H1 (cell line): ENCODE measurements around the gene EGFR. TPM values are rescaled to one million over a fixed set of nuclear protein-coding genes. Genes with fewer than 3 reads are reported as not detected.

Experiments
- CTCF ChIA-PET: fragments of 300-600 bp; sonication (Branson Sonifier 250); formaldehyde crosslinking; loops from one replicate; lab custom pipeline; 2021; ENCODE audit not compliant: partially characterized antibody; lab: Charles Lee
- POLR2A ChIA-PET: fragments of 300-600 bp; sonication (Branson Sonifier 250); formaldehyde crosslinking; loops from one replicate; lab custom pipeline; 2021; ENCODE audit warnings: inconsistent platforms; ENCODE audit not compliant: partially characterized antibody; lab: Charles Lee
- DNase-seq, 2 experiments: peaks; one replicate each; pipeline versions ENCODE4 v3.0.0 to v3.0.0-alpha.2; 2010 to 2022; ENCODE audit warnings: low spot score in 2 of 2, low read depth in 1 of 2, mixed read lengths in 1 of 2
- FAIRE-seq: peaks from 2 replicates; lab custom pipeline; 2011; peaks lifted over from hg19 to GRCh38; lab: Jason Lieb, UNC
- H2AFZ ChIP-seq: 2 replicates; pipeline ENCODE4 v1.8.1; 2012; ENCODE audit warnings: low read length, inconsistent platforms
- H2AK5ac ChIP-seq: 2 replicates; pipeline ENCODE4 v1.6.1; 2013; ENCODE audit warnings: low read depth, low read length
- H2BK120ac ChIP-seq: replicated peaks from 2 replicates; pipeline ENCODE3; 2013; ENCODE audit warnings: low read depth, low read length, inconsistent platforms
- H2BK12ac ChIP-seq: 2 replicates; pipeline ENCODE4 v1.6.1; 2013; ENCODE audit warnings: low read depth, low read length
- H2BK15ac ChIP-seq: 2 replicates; pipeline ENCODE4 v1.6.1; 2013; ENCODE audit warnings: low read length
- H2BK20ac ChIP-seq: 2 replicates; pipeline ENCODE4 v1.6.1; 2013; ENCODE audit warnings: low read length
- H2BK5ac ChIP-seq: 2 replicates; pipeline ENCODE4 v1.6.1; 2013; ENCODE audit warnings: low read depth, low read length
- H3K14ac ChIP-seq: 2 replicates; pipeline ENCODE4 v1.6.1; 2013; ENCODE audit warnings: inconsistent platforms; ENCODE audit not compliant: insufficient read length
- H3K18ac ChIP-seq: 2 replicates; pipeline ENCODE4 v1.6.1; 2013; ENCODE audit warnings: low read length; ENCODE audit errors: extremely low read depth
- H3K23ac ChIP-seq: 2 replicates; pipeline ENCODE4 v1.6.1; 2013; ENCODE audit warnings: inconsistent platforms; ENCODE audit not compliant: insufficient read length
- H3K23me2 ChIP-seq: 2 replicates; pipeline ENCODE4 v1.6.1; 2013; ENCODE audit warnings: low read depth, low read length
- H3K27ac ChIP-seq: 2 replicates; pipeline ENCODE4 v1.6.1; 2011; ENCODE audit warnings: low read depth, low read length, inconsistent platforms
- H3K27me3 ChIP-seq, 4 experiments: replicated peaks in 1 of 4; 1 replicate in 1 of 4; 2 replicates in 3 of 4; pipeline versions ENCODE4 v1.6.1 to v1.8.1; 2011 to 2013; ENCODE audit warnings: low read length in 3 of 4, mild to moderate bottlenecking in 3 of 4, inconsistent platforms in 2 of 4, mixed read lengths in 2 of 4, moderate library complexity in 1 of 4; ENCODE audit not compliant: control insufficient read depth in 3 of 4, insufficient read depth in 3 of 4; ENCODE audit errors: extremely low read depth in 1 of 4
- H3K36me3 ChIP-seq, 4 experiments: 2 replicates each; pipeline versions ENCODE4 v1.6.1 to v1.8.1; 2011 to 2013; ENCODE audit warnings: mild to moderate bottlenecking in 4 of 4, low read length in 3 of 4, moderate library complexity in 2 of 4, control low read depth in 1 of 4, inconsistent platforms in 1 of 4; ENCODE audit not compliant: insufficient read depth in 4 of 4, control insufficient read depth in 2 of 4
- H3K4ac ChIP-seq: replicated peaks from 2 replicates; pipeline ENCODE3; 2013; ENCODE audit warnings: low read length, low read depth, mixed read lengths, inconsistent platforms; ENCODE audit not compliant: insufficient read length
- H3K4me1 ChIP-seq, 4 experiments: replicated peaks in 1 of 4; 1 replicate in 1 of 4; 2 replicates in 3 of 4; pipeline versions ENCODE4 v1.6.1 to v1.8.1; 2011 to 2013; ENCODE audit warnings: low read length in 3 of 4, inconsistent platforms in 2 of 4, mixed read lengths in 1 of 4; ENCODE audit not compliant: insufficient read depth in 4 of 4, control insufficient read depth in 3 of 4
- H3K4me2 ChIP-seq, 2 experiments: 2 replicates each; pipeline versions ENCODE4 v1.6.1 to v1.8.1; 2011 to 2013; ENCODE audit warnings: low read depth in 2 of 2, low read length in 2 of 2, control low read depth in 1 of 2, inconsistent platforms in 1 of 2, mild to moderate bottlenecking in 1 of 2; ENCODE audit not compliant: insufficient read depth in 1 of 2
- H3K4me3 ChIP-seq, 4 experiments: fragments of 200-600, 300-600 bp in 1 of 4; sonication (generic), shearing (Covaris generic), sonication (Bioruptor Twin) in 1 of 4; 2 replicates each; pipeline versions ENCODE4 v1.5.1 to v1.8.1; 2011 to 2016; ENCODE audit warnings: low read length in 4 of 4, low read depth in 3 of 4, control low read depth in 2 of 4, inconsistent platforms in 2 of 4, mild to moderate bottlenecking in 2 of 4, mixed read lengths in 1 of 4, moderate library complexity in 1 of 4; ENCODE audit not compliant: insufficient read depth in 2 of 4; ENCODE audit errors: extremely low read depth in 1 of 4
- H3K56ac ChIP-seq: replicated peaks from 2 replicates; pipeline ENCODE3; 2013; ENCODE audit warnings: low read depth, mild to moderate bottlenecking, mixed read lengths, low read length, inconsistent platforms; ENCODE audit not compliant: insufficient read length
- H3K79me1 ChIP-seq: 2 replicates; pipeline ENCODE4 v1.6.1; 2013; ENCODE audit warnings: low read depth, low read length, control low read depth
- H3K79me2 ChIP-seq, 2 experiments: 2 replicates each; pipeline versions ENCODE4 v1.6.1 to v1.8.1; 2012 to 2013; ENCODE audit warnings: low read length in 2 of 2, mild to moderate bottlenecking in 2 of 2, inconsistent platforms in 1 of 2; ENCODE audit not compliant: insufficient read depth in 2 of 2, control insufficient read depth in 1 of 2
- H3K9ac ChIP-seq, 4 experiments: replicated peaks in 1 of 4; 1 replicate in 1 of 4; 2 replicates in 3 of 4; pipeline versions ENCODE4 v1.6.1 to v1.8.1; 2011 to 2013; ENCODE audit warnings: low read depth in 3 of 4, low read length in 3 of 4, control low read depth in 2 of 4, mild to moderate bottlenecking in 2 of 4, moderate library complexity in 2 of 4, inconsistent platforms in 1 of 4; ENCODE audit errors: extremely low read depth in 1 of 4
- H3K9me3 ChIP-seq, 2 experiments: 2 replicates each; pipeline versions ENCODE4 v1.6.1 to v1.8.1; 2012 to 2013; ENCODE audit warnings: mild to moderate bottlenecking in 2 of 2, moderate library complexity in 2 of 2, control low read depth in 1 of 2, inconsistent platforms in 1 of 2, low read depth in 1 of 2, low read length in 1 of 2, mixed read lengths in 1 of 2; ENCODE audit not compliant: insufficient read depth in 2 of 2
- H4K20me1 ChIP-seq, 2 experiments: replicated peaks in 1 of 2; 2 replicates each; pipeline versions ENCODE3 to v1.8.1; 2011 to 2013; ENCODE audit warnings: inconsistent platforms in 2 of 2, low read length in 2 of 2, mild to moderate bottlenecking in 1 of 2; ENCODE audit not compliant: insufficient read depth in 2 of 2, control insufficient read depth in 1 of 2
- H4K5ac ChIP-seq: 2 replicates; pipeline ENCODE4 v1.6.1; 2013; ENCODE audit warnings: low read length, low read depth, mixed read lengths, inconsistent platforms; ENCODE audit not compliant: insufficient read length
- H4K8ac ChIP-seq: 2 replicates; pipeline ENCODE4 v1.8.0; 2013; ENCODE audit warnings: mild to moderate bottlenecking, moderate library complexity, low read length, inconsistent platforms; ENCODE audit not compliant: insufficient read depth; ENCODE audit errors: extremely low read depth
- H4K91ac ChIP-seq: replicated peaks from 2 replicates; pipeline ENCODE3; 2013; ENCODE audit warnings: low read length, mixed read lengths, inconsistent platforms; ENCODE audit not compliant: insufficient read length
- EP300 ChIP-seq, 2 experiments: IDR thresholded peaks; 1 replicate in 1 of 2; 2 replicates in 1 of 2; pipeline ENCODE4 v1.6.1; 2011 to 2012; ENCODE audit warnings: low read depth in 2 of 2, low read length in 2 of 2, mild to moderate bottlenecking in 2 of 2, borderline replicate concordance in 1 of 2, inconsistent platforms in 1 of 2, moderate library complexity in 1 of 2
- JUN ChIP-seq: IDR thresholded peaks from 2 replicates; pipeline ENCODE4 v1.6.1; 2011; ENCODE audit warnings: low read depth, mild to moderate bottlenecking, improper control_type of control experiment, low read length
- KDM5A ChIP-seq: fragments of 200-600 bp; IDR thresholded peaks from 2 replicates; pipeline ENCODE4 v1.7.1; 2012; ENCODE audit warnings: mild to moderate bottlenecking, low read length, inconsistent platforms, mixed read lengths
- POLR2A ChIP-seq, 2 experiments: IDR thresholded peaks; 1 replicate in 1 of 2; 2 replicates in 1 of 2; pipeline ENCODE4 v1.6.1; 2011; ENCODE audit warnings: low read depth in 2 of 2, low read length in 2 of 2, mild to moderate bottlenecking in 2 of 2; ENCODE audit errors: control extremely low read depth in 1 of 2
- RBBP5 ChIP-seq: IDR thresholded peaks from 2 replicates; pipeline ENCODE4 v1.7.1; 2012; ENCODE audit warnings: low read depth, mild to moderate bottlenecking, inconsistent platforms, low read length, moderate library complexity, borderline replicate concordance
- RNF2 ChIP-seq: fragments of 200-900, 300-1000 bp; sonication (generic); IDR thresholded peaks from 2 replicates; pipeline ENCODE4 v1.7.1; 2016; ENCODE audit warnings: borderline replicate concordance, low read depth, mild to moderate bottlenecking, antibody characterized with exemption, low read length; ENCODE audit not compliant: poor library complexity, severe bottlenecking; ENCODE audit errors: missing control alignments
- RXRA ChIP-seq: IDR thresholded peaks from 2 replicates; pipeline ENCODE4 v1.6.1; 2011; ENCODE audit warnings: low read depth, mild to moderate bottlenecking, low read length, moderate library complexity; ENCODE audit not compliant: insufficient read depth
- SP4 ChIP-seq: IDR thresholded peaks from 2 replicates; pipeline ENCODE4 v1.6.1; 2012; ENCODE audit warnings: low read length, inconsistent platforms
- WGBS, 2 experiments: shearing (Covaris generic) in 1 of 2; methylation state at CpG; one replicate each; pipeline versions ENCODE4 v1.1.6 to v1.1.7; 2013 to 2015; ENCODE audit warnings: low lambda C conversion rate in 2 of 2, mixed read lengths in 2 of 2, inconsistent platforms in 1 of 2, low coverage in 1 of 2, missing lambda C conversion rate in 1 of 2; ENCODE audit not compliant: insufficient replicate concordance in 2 of 2, insufficient coverage in 1 of 2, insufficient read length in 1 of 2; ENCODE audit errors: extremely low coverage in 1 of 2, missing lambda C conversion rate in 1 of 2; 5-methylcytosine and 5-hydroxymethylcytosine counted together
- polyA plus RNA-seq, 7 experiments: library from polyadenylated mRNA; depleted of rRNA in 3 of 7; stranded (reverse) in 5 of 7; unstranded in 2 of 7; fragments of >200 nt in 5 of 7; fragments of 200-250 nt in 2 of 7; gene quantifications; 1 replicate in 5 of 7; 2 replicates in 1 of 7; 4 replicates in 1 of 7; pipeline versions ENCODE4 v1.2.1 to v1.2.3, GENCODE V29; 2011 to 2013; ENCODE audit warnings: missing spikeins in 2 of 7, mixed read lengths in 2 of 7
- total RNA-seq: library from RNA; stranded (reverse); fragmentation: NEBNext Ultra II Directional; extraction: Animal tissue kit (Norgen Biotek cat#: 25700); gene quantifications from 2 replicates; pipeline ENCODE4 v1.2.1, GENCODE V29; 2021

Gene EGFR
- total and polyA plus RNA-seq, 2 of the 8 experiments (the other 6 are each of a cell fraction or from before 2014, with no cell fraction given) = 1.9 to 5.8 TPM

- Histone ChIP-seq H2BK12ac (no peak overlapping the region), H3K4ac (no peak overlapping the region), H3K9ac (no peak overlapping the region), H2AK5ac (no peak overlapping the region), H3K36me3 (no peaks in the 10 kb centered on the region), H2AFZ (0 out of 2 replicates have a peak overlapping the region, but pooled peaks have one; percentile 2), H3K56ac (no peak overlapping the region), H4K8ac (no peak overlapping the region), H2BK20ac (no peak overlapping the region), H3K23ac (no peak overlapping the region), H3K4me1 (no peaks in the 10 kb centered on the region), H3K23me2 (no peaks in the 10 kb centered on the region), H3K79me2 (no peaks in the 10 kb centered on the region), H3K4me2 (no peak overlapping the region), H3K4me3 (no peak overlapping the region), H3K27ac (no peak overlapping the region), H4K20me1 (no peaks in the 10 kb centered on the region), H2BK5ac (no peak overlapping the region), H3K9me3 (no peaks in the 10 kb centered on the region), H3K14ac (no peak overlapping the region), H3K27me3 (no peaks in the 10 kb centered on the region), H2BK120ac (no peak overlapping the region), H3K18ac (no peak overlapping the region), H2BK15ac (no peak overlapping the region), H4K5ac (no peak overlapping the region), H3K79me1 (no peaks in the 10 kb centered on the region), H4K91ac (no peak overlapping the region)
- POLR2A ChIA-PET = no interaction called here
- WGBS, 2 experiments = 86% methylated on average over 13 of the region's 13 CpGs; no CpG with 5 or more reads in 1 of the 2 experiments
- TF ChIP-seq EP300 (IDR thresholded peaks at IDR 0.05; ENCODE audit: borderline replicate concordance in 1 of 2, low read depth in 2 of 2, low read length in 2 of 2) (no peak), RNF2 (no peak), SP4 (no peak), KDM5A (no peak), POLR2A (IDR thresholded peaks at IDR 0.05; ENCODE audit: control extremely low read depth in 1 of 2, low read depth in 2 of 2, low read length in 2 of 2) (no peak), JUN (no peak), RBBP5 (no peak), RXRA (no peak)
- CTCF ChIA-PET = interaction anchor here (0.8 kb wide), 1 partner anchor 264 kb away, joined by 3 read pairs; no protein-coding TSS in a partner anchor
- no peak for FAIRE-seq
- no peak for DNase-seq
Observed at GRCh38 chr7:54991341-54991740, 27.5 kb upstream of the EGFR start.
